ENCODE results near the gene VWA5B1.

The VWA5B1 gene

GRCh38 chr1:20298626-20299025, 8.0 kb downstream of the VWA5B1 start:
- no peak overlapping the region for H3K27ac ChIP-seq (replicated peaks)
- H3K27me3 ChIP-seq (ENCODE audit: insufficient read depth, poor library complexity, severe bottlenecking) = peaks cover 11% of the 10 kb centered on the region
- TF ChIP-seq SPI1 (IDR thresholded peaks at IDR 0.05; ENCODE audit: borderline replicate concordance, low read depth) (no peak), POLR2AphosphoS5 (IDR thresholded peaks at IDR 0.05; ENCODE audit: low read depth) (no peak), GABPA (IDR thresholded peaks at IDR 0.05; ENCODE audit: low read depth) (no peak)
- TF ChIP-seq, protein P1, sequence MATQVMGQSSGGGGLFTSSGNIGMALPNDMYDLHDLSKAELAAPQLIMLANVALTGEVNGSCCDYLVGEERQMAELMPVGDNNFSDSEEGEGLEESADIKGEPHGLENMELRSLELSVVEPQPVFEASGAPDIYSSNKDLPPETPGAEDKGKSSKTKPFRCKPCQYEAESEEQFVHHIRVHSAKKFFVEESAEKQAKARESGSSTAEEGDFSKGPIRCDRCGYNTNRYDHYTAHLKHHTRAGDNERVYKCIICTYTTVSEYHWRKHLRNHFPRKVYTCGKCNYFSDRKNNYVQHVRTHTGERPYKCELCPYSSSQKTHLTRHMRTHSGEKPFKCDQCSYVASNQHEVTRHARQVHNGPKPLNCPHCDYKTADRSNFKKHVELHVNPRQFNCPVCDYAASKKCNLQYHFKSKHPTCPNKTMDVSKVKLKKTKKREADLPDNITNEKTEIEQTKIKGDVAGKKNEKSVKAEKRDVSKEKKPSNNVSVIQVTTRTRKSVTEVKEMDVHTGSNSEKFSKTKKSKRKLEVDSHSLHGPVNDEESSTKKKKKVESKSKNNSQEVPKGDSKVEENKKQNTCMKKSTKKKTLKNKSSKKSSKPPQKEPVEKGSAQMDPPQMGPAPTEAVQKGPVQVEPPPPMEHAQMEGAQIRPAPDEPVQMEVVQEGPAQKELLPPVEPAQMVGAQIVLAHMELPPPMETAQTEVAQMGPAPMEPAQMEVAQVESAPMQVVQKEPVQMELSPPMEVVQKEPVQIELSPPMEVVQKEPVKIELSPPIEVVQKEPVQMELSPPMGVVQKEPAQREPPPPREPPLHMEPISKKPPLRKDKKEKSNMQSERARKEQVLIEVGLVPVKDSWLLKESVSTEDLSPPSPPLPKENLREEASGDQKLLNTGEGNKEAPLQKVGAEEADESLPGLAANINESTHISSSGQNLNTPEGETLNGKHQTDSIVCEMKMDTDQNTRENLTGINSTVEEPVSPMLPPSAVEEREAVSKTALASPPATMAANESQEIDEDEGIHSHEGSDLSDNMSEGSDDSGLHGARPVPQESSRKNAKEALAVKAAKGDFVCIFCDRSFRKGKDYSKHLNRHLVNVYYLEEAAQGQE (IDR thresholded peaks at IDR 0.05; ENCODE audit: insufficient replicate concordance, low read depth) = no peak
- TF ChIP-seq, protein P2, sequence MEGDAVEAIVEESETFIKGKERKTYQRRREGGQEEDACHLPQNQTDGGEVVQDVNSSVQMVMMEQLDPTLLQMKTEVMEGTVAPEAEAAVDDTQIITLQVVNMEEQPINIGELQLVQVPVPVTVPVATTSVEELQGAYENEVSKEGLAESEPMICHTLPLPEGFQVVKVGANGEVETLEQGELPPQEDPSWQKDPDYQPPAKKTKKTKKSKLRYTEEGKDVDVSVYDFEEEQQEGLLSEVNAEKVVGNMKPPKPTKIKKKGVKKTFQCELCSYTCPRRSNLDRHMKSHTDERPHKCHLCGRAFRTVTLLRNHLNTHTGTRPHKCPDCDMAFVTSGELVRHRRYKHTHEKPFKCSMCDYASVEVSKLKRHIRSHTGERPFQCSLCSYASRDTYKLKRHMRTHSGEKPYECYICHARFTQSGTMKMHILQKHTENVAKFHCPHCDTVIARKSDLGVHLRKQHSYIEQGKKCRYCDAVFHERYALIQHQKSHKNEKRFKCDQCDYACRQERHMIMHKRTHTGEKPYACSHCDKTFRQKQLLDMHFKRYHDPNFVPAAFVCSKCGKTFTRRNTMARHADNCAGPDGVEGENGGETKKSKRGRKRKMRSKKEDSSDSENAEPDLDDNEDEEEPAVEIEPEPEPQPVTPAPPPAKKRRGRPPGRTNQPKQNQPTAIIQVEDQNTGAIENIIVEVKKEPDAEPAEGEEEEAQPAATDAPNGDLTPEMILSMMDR (IDR thresholded peaks at IDR 0.05; ENCODE audit: insufficient read depth, low read length) = no peak
- DNase-seq (ENCODE audit: low read depth in 1 of 2, low spot score in 1 of 2) = no peak
- no peak overlapping the region for H3K4me3 ChIP-seq (replicated peaks; ENCODE audit: insufficient read depth, low read length)

- no peak overlapping the region for H3K4me3 ChIP-seq (replicated peaks; ENCODE audit: insufficient read depth, low read length)
- peaks cover 6% of the 10 kb centered on the region for H3K27me3 ChIP-seq (ENCODE audit: insufficient read depth, poor library complexity, severe bottlenecking)
- DNase-seq (ENCODE audit: low read depth in 1 of 2, low spot score in 1 of 2) = no peak
- TF ChIP-seq, protein P2 (IDR thresholded peaks at IDR 0.05; ENCODE audit: insufficient read depth, low read length) = no peak
- no peak for TF ChIP-seq SPI1 (IDR thresholded peaks at IDR 0.05; ENCODE audit: borderline replicate concordance, low read depth)
- TF ChIP-seq, protein P1 (IDR thresholded peaks at IDR 0.05; ENCODE audit: insufficient replicate concordance, low read depth) = no peak
- TF ChIP-seq POLR2AphosphoS5 (IDR thresholded peaks at IDR 0.05; ENCODE audit: low read depth) = no peak
- TF ChIP-seq GABPA (IDR thresholded peaks at IDR 0.05; ENCODE audit: low read depth) = no peak
- no peak overlapping the region for H3K27ac ChIP-seq (replicated peaks)
These were observed 10.9 kb downstream of the VWA5B1 start for GRCh38 chr1:20301463-20302107.

GRCh38 chr1:20302108-20302471, 11.4 kb downstream of the VWA5B1 start:
- no peak for DNase-seq (ENCODE audit: low read depth in 1 of 2, low spot score in 1 of 2)
- TF ChIP-seq GABPA (IDR thresholded peaks at IDR 0.05; ENCODE audit: low read depth) (no peak), SPI1 (IDR thresholded peaks at IDR 0.05; ENCODE audit: borderline replicate concordance, low read depth) (no peak), POLR2AphosphoS5 (IDR thresholded peaks at IDR 0.05; ENCODE audit: low read depth) (no peak)
- TF ChIP-seq, protein P2 (IDR thresholded peaks at IDR 0.05; ENCODE audit: insufficient read depth, low read length) = no peak
- TF ChIP-seq, protein P1 (IDR thresholded peaks at IDR 0.05; ENCODE audit: insufficient replicate concordance, low read depth) = no peak

More at GRCh38 chr1:20302108-20302471, 11.4 kb downstream of the VWA5B1 start:
- peaks cover 5% of the 10 kb centered on the region for H3K27me3 ChIP-seq (ENCODE audit: insufficient read depth, poor library complexity, severe bottlenecking)
- no peak overlapping the region for H3K4me3 ChIP-seq (replicated peaks; ENCODE audit: insufficient read depth, low read length)
- no peak overlapping the region for H3K27ac ChIP-seq (replicated peaks)

Data from HL-60 (cell line).